PC-9 (cell line): ENCODE data around the gene RAD1. TPM values are rescaled to one million over a fixed set of nuclear protein-coding genes. Genes with fewer than 3 reads are reported as not detected.

ENCODE experiments used
- BruUV-seq: library from RNA; stranded (reverse); fragments of 400-500 nt; replicated peaks from 2 replicates; lab custom pipeline; 2021; lab: Mats Ljungman, UMichigan
- CTCF ChIA-PET: fragments of 300-600 bp; sonication (Branson Sonifier 250); formaldehyde crosslinking; loops from one replicate; lab custom pipeline; 2022; ENCODE audit warnings: antibody characterized with exemption; lab: Charles Lee
- POLR2A ChIA-PET: fragments of 300-600 bp; sonication (Branson Sonifier 250); formaldehyde crosslinking; loops from one replicate; lab custom pipeline; 2022; ENCODE audit warnings: antibody characterized with exemption; ENCODE audit not compliant: unreplicated experiment; lab: Charles Lee
- DNase-seq, 2 experiments: peaks; one replicate each; pipeline versions ENCODE4 v3.0.0 to v3.0.0-alpha.2; 2015 to 2022; ENCODE audit warnings: mixed read lengths in 1 of 2
- H2AFZ ChIP-seq: fragments of 200-600 bp; sonication (generic); 2 replicates; pipeline ENCODE4 v1.8.1; 2017; ENCODE audit warnings: antibody characterized with exemption
- H3F3A ChIP-seq: fragments of 200-600 bp; sonication (generic); 2 replicates; pipeline ENCODE4 v1.8.1; 2017; ENCODE audit warnings: antibody characterized with exemption, mild to moderate bottlenecking, low read depth; ENCODE audit not compliant: insufficient read depth
- H3K27ac ChIP-seq: fragments of 200-600 bp; sonication (generic); 2 replicates; pipeline ENCODE4 v1.6.1; 2016; ENCODE audit warnings: mixed run types
- H3K27me3 ChIP-seq: fragments of 200-600 bp; sonication (generic); 2 replicates; pipeline ENCODE4 v1.6.1; 2016; ENCODE audit warnings: low read depth, mixed run types; ENCODE audit not compliant: insufficient read depth
- H3K36me3 ChIP-seq: fragments of 200-600 bp; sonication (generic); 2 replicates; pipeline ENCODE4 v1.6.1; 2016; ENCODE audit warnings: low read depth, mixed run types
- H3K4me1 ChIP-seq: fragments of 200-600 bp; sonication (generic); replicated peaks from 2 replicates; pipeline ENCODE4 v1.6.1; 2016; ENCODE audit warnings: mixed run types; ENCODE audit not compliant: insufficient read depth
- H3K4me2 ChIP-seq: fragments of 200-600 bp; sonication (generic); 2 replicates; pipeline ENCODE4 v1.6.1; 2017; ENCODE audit warnings: mixed run types
- H3K4me3 ChIP-seq: fragments of 200-600 bp; sonication (generic); 2 replicates; pipeline ENCODE4 v1.6.1; 2016; ENCODE audit warnings: mixed run types
- H3K79me2 ChIP-seq: fragments of 200-600 bp; sonication (generic); 2 replicates; pipeline ENCODE4 v1.6.1; 2017; ENCODE audit warnings: low read depth, mixed run types
- H3K9me2 ChIP-seq: fragments of 200-600 bp; sonication (generic); 2 replicates; pipeline ENCODE4 v1.8.1; 2017; ENCODE audit warnings: mild to moderate bottlenecking; ENCODE audit not compliant: insufficient read depth
- H3K9me3 ChIP-seq: fragments of 200-600 bp; sonication (generic); 2 replicates; pipeline ENCODE4 v1.8.1; 2016; ENCODE audit warnings: low read depth; ENCODE audit not compliant: insufficient read depth
- H4K20me1 ChIP-seq: fragments of 200-600 bp; sonication (generic); 2 replicates; pipeline ENCODE4 v1.8.1; 2017; ENCODE audit not compliant: insufficient read depth
- CTCF ChIP-seq: fragments of 200-600 bp; sonication (generic); conservative IDR thresholded peaks from 2 replicates; pipeline ENCODE4 v1.6.1; 2017; ENCODE audit warnings: mixed run types, antibody characterized with exemption, mild to moderate bottlenecking, moderate library complexity
- EZH2 ChIP-seq: fragments of 200-600 bp; sonication (generic); IDR thresholded peaks from 2 replicates; pipeline ENCODE4 v1.8.0; 2017; ENCODE audit warnings: antibody characterized with exemption, low read depth
- intact Hi-C: fragments of 100-400 bp; cut with micrococcal nuclease; formaldehyde crosslinking; loops from one replicate; pipeline ENCODE4 v1.10.0; 2022; ENCODE audit not compliant: unreplicated experiment
- total RNA-seq: library from RNA; stranded (reverse); gene quantifications from 2 replicates; pipeline ENCODE4 v1.2.3, GENCODE V29; 2021

Gene RAD1
- total RNA-seq, 1 experiment from 2014 or later: 63.0 TPM

- Histone ChIP-seq H3K27me3 (no peaks in the 10 kb centered on the region), H3K9me2 (no peaks in the 10 kb centered on the region), H3K27ac (no peak overlapping the region), H3K4me3 (no peak overlapping the region), H3K4me2 (no peak overlapping the region), H3K36me3 (no peaks in the 10 kb centered on the region), H2AFZ (no peak overlapping the region), H3K9me3 (no peaks in the 10 kb centered on the region), H3K4me1 (0 out of 2 replicates have a peak, but pooled peaks cover 6% of the 10 kb centered on the region), H3K79me2 (no peaks in the 10 kb centered on the region), H4K20me1 (no peaks in the 10 kb centered on the region), H3F3A (no peaks in the 10 kb centered on the region)
- CTCF ChIA-PET: interaction anchor here (0.6 kb wide), 1 partner anchor 86 kb away, joined by 3 read pairs; no protein-coding TSS in a partner anchor
- intact Hi-C loops: no loop called here
- POLR2A ChIA-PET: interaction anchor here (0.6 to 0.7 kb wide), 2 partner anchors 35 to 1817 kb away, joined by 3 read pairs; no protein-coding TSS in a partner anchor
- no peak for DNase-seq
- no TSS peak for BruUV-seq
- TF ChIP-seq EZH2 (no peak), CTCF (no peak)
These were observed 46.0 kb downstream of the RAD1 start for GRCh38 chr5:34869256-34869655.

- CTCF ChIA-PET: interaction anchor here (0.6 kb wide), 1 partner anchor 87 kb away, joined by 3 read pairs; no protein-coding TSS in a partner anchor
- Histone ChIP-seq H3K79me2 (no peaks in the 10 kb centered on the region), H3K9me2 (no peaks in the 10 kb centered on the region), H3K36me3 (no peaks in the 10 kb centered on the region), H3F3A (no peaks in the 10 kb centered on the region), H3K4me2 (no peak overlapping the region), H3K27me3 (no peaks in the 10 kb centered on the region), H3K27ac (no peak overlapping the region), H4K20me1 (no peaks in the 10 kb centered on the region), H3K9me3 (no peaks in the 10 kb centered on the region), H3K4me1 (0 out of 2 replicates have a peak, but pooled peaks cover 6% of the 10 kb centered on the region), H3K4me3 (no peak overlapping the region), H2AFZ (no peak overlapping the region)
- intact Hi-C loops: no loop called here
- TF ChIP-seq EZH2 (no peak), CTCF (no peak)
- POLR2A ChIA-PET: interaction anchor here (0.7 kb wide), 1 partner anchor 35 kb away, joined by 3 read pairs; no protein-coding TSS in a partner anchor
- DNase-seq: no peak
- BruUV-seq: no TSS peak
These were observed 46.5 kb downstream of the RAD1 start for GRCh38 chr5:34868791-34869190.

- ChIA-PET POLR2A (no interaction called here), CTCF (no interaction called here)
- Histone ChIP-seq H3F3A (no peaks in the 10 kb centered on the region), H3K4me2 (no peak overlapping the region), H3K9me3 (no peaks in the 10 kb centered on the region), H3K27me3 (no peaks in the 10 kb centered on the region), H4K20me1 (no peaks in the 10 kb centered on the region), H3K4me1 (0 out of 2 replicates have a peak, but pooled peaks cover 6% of the 10 kb centered on the region), H3K9me2 (no peaks in the 10 kb centered on the region), H3K36me3 (no peaks in the 10 kb centered on the region), H3K79me2 (no peaks in the 10 kb centered on the region), H3K4me3 (no peak overlapping the region), H3K27ac (no peak overlapping the region), H2AFZ (no peak overlapping the region)
- intact Hi-C loops: no loop called here
- no peak for DNase-seq
- BruUV-seq: no TSS peak
- TF ChIP-seq EZH2 (no peak), CTCF (no peak)
These were observed 47.6 kb downstream of the RAD1 start for GRCh38 chr5:34867660-34868059.
